Hepatocyte (in vitro differentiated cells): ENCODE data around the gene PRRT1B.

ENCODE experiments used
- EZH2 ChIP-seq: fragments of 200-600 bp; sonication (generic); IDR thresholded peaks from 2 replicates; pipeline ENCODE4 v1.6.1; 2016; ENCODE audit warnings: antibody characterized with exemption, mild to moderate bottlenecking, borderline replicate concordance
- EZH2phosphoT487 ChIP-seq: fragments of 200-600 bp; sonication (generic); IDR thresholded peaks from one replicate; pipeline ENCODE4 v1.6.1; 2018; ENCODE audit warnings: antibody characterized with exemption, mild to moderate bottlenecking, low read depth, moderate library complexity; ENCODE audit not compliant: unreplicated experiment, severe bottlenecking
- TF ChIP-seq, protein P1 (sequence below): fragments of 200-600 bp; sonication (generic); IDR thresholded peaks from 2 replicates; pipeline ENCODE4 v1.5.1; 2016; ENCODE audit warnings: antibody characterized with exemption, mild to moderate bottlenecking; ENCODE audit not compliant: poor library complexity

- TF ChIP-seq EZH2phosphoT487 (no peak), EZH2 (no peak)
- TF ChIP-seq, protein P1, sequence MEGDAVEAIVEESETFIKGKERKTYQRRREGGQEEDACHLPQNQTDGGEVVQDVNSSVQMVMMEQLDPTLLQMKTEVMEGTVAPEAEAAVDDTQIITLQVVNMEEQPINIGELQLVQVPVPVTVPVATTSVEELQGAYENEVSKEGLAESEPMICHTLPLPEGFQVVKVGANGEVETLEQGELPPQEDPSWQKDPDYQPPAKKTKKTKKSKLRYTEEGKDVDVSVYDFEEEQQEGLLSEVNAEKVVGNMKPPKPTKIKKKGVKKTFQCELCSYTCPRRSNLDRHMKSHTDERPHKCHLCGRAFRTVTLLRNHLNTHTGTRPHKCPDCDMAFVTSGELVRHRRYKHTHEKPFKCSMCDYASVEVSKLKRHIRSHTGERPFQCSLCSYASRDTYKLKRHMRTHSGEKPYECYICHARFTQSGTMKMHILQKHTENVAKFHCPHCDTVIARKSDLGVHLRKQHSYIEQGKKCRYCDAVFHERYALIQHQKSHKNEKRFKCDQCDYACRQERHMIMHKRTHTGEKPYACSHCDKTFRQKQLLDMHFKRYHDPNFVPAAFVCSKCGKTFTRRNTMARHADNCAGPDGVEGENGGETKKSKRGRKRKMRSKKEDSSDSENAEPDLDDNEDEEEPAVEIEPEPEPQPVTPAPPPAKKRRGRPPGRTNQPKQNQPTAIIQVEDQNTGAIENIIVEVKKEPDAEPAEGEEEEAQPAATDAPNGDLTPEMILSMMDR, result no peak
Observed at GRCh38 chr9:131513177-131513576, 32.1 kb upstream of the PRRT1B start.
